ENCODE data around the gene CNPY1. TPM values are rescaled to one million over a fixed set of nuclear protein-coding genes. Genes with fewer than 3 reads are reported as not detected.

The CNPY1 gene
- total RNA-seq, 1 experiment from 2014 or later: not detected

GRCh38 chr7:155490697-155491628 is 55.4 kb downstream of the CNPY1 start:
- peak overlapping the region; percentile 1; the same call in 1 of the 2 replicates for H3K4me2 ChIP-seq
- no peak overlapping the region for H3K4me3 ChIP-seq
- no TSS peak for BruUV-seq (replicated peaks)
- H3K4me1 ChIP-seq (replicated peaks; ENCODE audit: insufficient read depth): no peaks in the 10 kb centered on the region
- no peaks in the 10 kb centered on the region for H4K20me1 ChIP-seq (ENCODE audit: insufficient read depth)
- no peak overlapping the region for H3K27ac ChIP-seq
- no peak for TF ChIP-seq CTCF (conservative IDR thresholded peaks at IDR 0.05)
- peak; percentile 69; the same call in 1 of the 2 replicates for TF ChIP-seq EZH2 (IDR thresholded peaks at IDR 0.05; ENCODE audit: low read depth)
- no peaks in the 10 kb centered on the region for H3K9me3 ChIP-seq (ENCODE audit: insufficient read depth, low read depth)
- ChIA-PET CTCF (no interaction called here), POLR2A (ENCODE audit: unreplicated experiment) (no interaction called here)
- H3K9me2 ChIP-seq (ENCODE audit: insufficient read depth): no peaks in the 10 kb centered on the region
- H3F3A ChIP-seq (ENCODE audit: insufficient read depth, low read depth): no peaks in the 10 kb centered on the region
- H3K27me3 ChIP-seq (ENCODE audit: insufficient read depth, low read depth): peaks cover 100% of the 10 kb centered on the region
- no peak for DNase-seq
- H3K36me3 ChIP-seq (ENCODE audit: low read depth): no peaks in the 10 kb centered on the region
- H2AFZ ChIP-seq: no peak overlapping the region
- H3K79me2 ChIP-seq (ENCODE audit: low read depth): no peaks in the 10 kb centered on the region
- intact Hi-C loops (cut with micrococcal nuclease; ENCODE audit: unreplicated experiment): no loop called here

- CTCF ChIA-PET: no interaction called here
- BruUV-seq (replicated peaks): no TSS peak
- Histone ChIP-seq H3K9me3 (ENCODE audit: insufficient read depth, low read depth) (no peaks in the 10 kb centered on the region), H3K4me1 (replicated peaks; ENCODE audit: insufficient read depth) (no peaks in the 10 kb centered on the region), H4K20me1 (ENCODE audit: insufficient read depth) (no peaks in the 10 kb centered on the region), H3K27me3 (ENCODE audit: insufficient read depth, low read depth) (peaks cover 100% of the 10 kb centered on the region), H3K4me3 (no peak overlapping the region), H3K79me2 (ENCODE audit: low read depth) (no peaks in the 10 kb centered on the region), H2AFZ (no peak overlapping the region), H3K9me2 (ENCODE audit: insufficient read depth) (no peaks in the 10 kb centered on the region), H3F3A (ENCODE audit: insufficient read depth, low read depth) (no peaks in the 10 kb centered on the region), H3K27ac (no peak overlapping the region), H3K36me3 (ENCODE audit: low read depth) (no peaks in the 10 kb centered on the region), H3K4me2 (peak overlapping the region; percentile 1; the same call in 1 of the 2 replicates)
- no peak for DNase-seq
- no peak for TF ChIP-seq CTCF (conservative IDR thresholded peaks at IDR 0.05)
- TF ChIP-seq EZH2 (IDR thresholded peaks at IDR 0.05; ENCODE audit: low read depth): no peak
- intact Hi-C loops (cut with micrococcal nuclease; ENCODE audit: unreplicated experiment): no loop called here
- POLR2A ChIA-PET (ENCODE audit: unreplicated experiment): no interaction called here
Measured at GRCh38 chr7:155489862-155490696, 56.3 kb downstream of the CNPY1 start.

- Histone ChIP-seq H3F3A (ENCODE audit: insufficient read depth, low read depth) (no peaks in the 10 kb centered on the region), H2AFZ (no peak overlapping the region), H4K20me1 (ENCODE audit: insufficient read depth) (no peaks in the 10 kb centered on the region), H3K79me2 (ENCODE audit: low read depth) (no peaks in the 10 kb centered on the region), H3K36me3 (ENCODE audit: low read depth) (no peaks in the 10 kb centered on the region), H3K27ac (no peak overlapping the region), H3K4me1 (replicated peaks; ENCODE audit: insufficient read depth) (no peaks in the 10 kb centered on the region), H3K9me2 (ENCODE audit: insufficient read depth) (no peaks in the 10 kb centered on the region), H3K27me3 (ENCODE audit: insufficient read depth, low read depth) (peaks cover 100% of the 10 kb centered on the region), H3K9me3 (ENCODE audit: insufficient read depth, low read depth) (no peaks in the 10 kb centered on the region), H3K4me3 (no peak overlapping the region), H3K4me2 (no peak overlapping the region)
- DNase-seq: no peak
- no peak for TF ChIP-seq EZH2 (IDR thresholded peaks at IDR 0.05; ENCODE audit: low read depth)
- no peak for TF ChIP-seq CTCF (conservative IDR thresholded peaks at IDR 0.05)
- ChIA-PET CTCF (no interaction called here), POLR2A (ENCODE audit: unreplicated experiment) (no interaction called here)
- no TSS peak for BruUV-seq (replicated peaks)
- intact Hi-C loops (cut with micrococcal nuclease; ENCODE audit: unreplicated experiment): no loop called here
Measured at GRCh38 chr7:155489158-155489840, 57.1 kb downstream of the CNPY1 start.
